Brain microvascular endothelial cell (primary cell): ENCODE measurements around the gene GABRG1.

ENCODE experiments used
- DNase-seq: peaks from one replicate; pipeline ENCODE4 v3.0.0-alpha.2; 2020
- H3K27ac ChIP-seq: fragments of 250-450 bp; sonication (Bioruptor Pico); 2 replicates; pipeline ENCODE4 v1.5.1; 2020; ENCODE audit warnings: mild to moderate bottlenecking, moderate library complexity
- H3K27me3 ChIP-seq: fragments of 250-450 bp; sonication (Bioruptor Pico); replicated peaks from 2 replicates; pipeline ENCODE4 v1.5.1; 2020; ENCODE audit warnings: mild to moderate bottlenecking
- H3K36me3 ChIP-seq: fragments of 250-450 bp; sonication (Bioruptor Pico); replicated peaks from 2 replicates; pipeline ENCODE4 v1.5.1; 2020; ENCODE audit warnings: mild to moderate bottlenecking
- H3K4me3 ChIP-seq: 2 replicates; pipeline ENCODE4 v1.5.1; 2011; ENCODE audit warnings: low read depth, mild to moderate bottlenecking, control low read depth, low read length, moderate library complexity
- CTCF ChIP-seq: IDR thresholded peaks from 2 replicates; pipeline ENCODE4 v1.5.1; 2011; ENCODE audit warnings: low read depth, mild to moderate bottlenecking, moderate library complexity, low read length, control low read depth, inconsistent platforms; ENCODE audit errors: missing control alignments
- in situ Hi-C: cut with HindIII; loops from 2 replicates; pipeline ENCODE4 v1.10.0; 2017; ENCODE audit warnings: low sequenced_read_pairs, low pct_ligation_motif_present

Gene GABRG1

DNA sequence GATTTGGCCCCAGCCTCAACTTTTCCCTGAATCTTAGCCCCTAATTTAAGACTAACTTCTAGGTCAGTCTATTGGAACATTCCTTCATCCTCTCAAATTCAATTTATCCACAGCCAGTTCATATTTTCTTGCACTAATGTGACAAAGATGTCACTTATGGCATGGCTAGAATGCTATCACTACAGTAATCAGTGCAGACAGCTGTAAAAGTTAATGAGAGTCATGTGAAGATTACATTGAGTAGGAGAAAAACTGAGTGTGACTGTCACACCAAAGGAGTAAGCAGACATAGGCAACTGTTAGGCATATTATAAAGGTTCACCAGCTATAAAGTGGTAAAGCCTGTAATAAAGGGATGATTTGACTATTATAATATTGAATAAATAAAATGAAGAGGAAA, 42.6 kb downstream of the GABRG1 start:
- in situ Hi-C loops, result no loop called here
- Histone ChIP-seq H3K27ac (no peak overlapping the region), H3K27me3 (no peaks in the 10 kb centered on the region), H3K36me3 (no peaks in the 10 kb centered on the region), H3K4me3 (no peak overlapping the region)
- no peak for TF ChIP-seq CTCF
- DNase-seq, result no peak

DNA sequence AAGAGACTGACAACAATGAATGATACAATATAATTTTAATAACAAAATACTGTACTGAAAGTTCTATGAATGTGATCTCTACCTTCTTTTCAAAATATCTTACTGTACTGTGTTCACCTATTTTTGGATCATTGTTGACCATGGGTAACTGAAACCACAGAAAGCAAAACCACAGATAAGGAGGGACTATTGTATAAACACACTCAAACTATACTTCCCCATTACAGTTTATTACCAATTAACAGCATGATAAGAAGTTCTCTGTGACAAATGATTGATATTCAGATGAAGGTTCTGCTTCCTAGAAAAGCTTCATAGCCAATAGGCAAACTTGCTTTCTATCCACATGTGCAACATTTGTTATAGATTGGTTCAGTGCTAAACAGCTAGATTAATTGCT, 50.1 kb downstream of the GABRG1 start:
- H3K36me3 ChIP-seq, result no peaks in the 10 kb centered on the region
- H3K4me3 ChIP-seq, result no peak overlapping the region
- no peak for TF ChIP-seq CTCF
- in situ Hi-C loops, result no loop called here
- H3K27ac ChIP-seq, result no peak overlapping the region
- no peak for DNase-seq
- H3K27me3 ChIP-seq, result no peaks in the 10 kb centered on the region

DNA sequence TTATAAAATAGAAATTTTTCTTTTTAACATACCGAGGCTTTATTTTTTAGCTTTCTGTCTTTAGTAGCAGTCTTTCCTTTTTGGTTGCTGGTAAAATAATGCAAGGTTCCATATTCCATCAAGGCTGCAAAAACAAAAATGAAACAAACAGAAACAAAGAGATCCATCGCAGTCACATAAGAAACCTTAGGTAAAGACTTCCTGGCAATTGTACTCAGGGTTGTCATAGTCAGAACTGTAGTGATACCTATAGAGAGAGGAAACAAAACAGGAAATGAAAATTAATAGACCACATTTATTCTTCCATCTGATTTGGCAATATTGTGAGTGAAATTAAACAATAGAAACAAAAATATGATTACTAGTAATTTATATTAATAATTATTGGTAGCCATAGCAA, 72.5 kb downstream of the GABRG1 start:
- no peak for DNase-seq
- Histone ChIP-seq H3K36me3 (no peaks in the 10 kb centered on the region), H3K4me3 (no peak overlapping the region), H3K27ac (no peak overlapping the region), H3K27me3 (no peaks in the 10 kb centered on the region)
- in situ Hi-C loops, result no loop called here
- TF ChIP-seq CTCF, result no peak

DNA sequence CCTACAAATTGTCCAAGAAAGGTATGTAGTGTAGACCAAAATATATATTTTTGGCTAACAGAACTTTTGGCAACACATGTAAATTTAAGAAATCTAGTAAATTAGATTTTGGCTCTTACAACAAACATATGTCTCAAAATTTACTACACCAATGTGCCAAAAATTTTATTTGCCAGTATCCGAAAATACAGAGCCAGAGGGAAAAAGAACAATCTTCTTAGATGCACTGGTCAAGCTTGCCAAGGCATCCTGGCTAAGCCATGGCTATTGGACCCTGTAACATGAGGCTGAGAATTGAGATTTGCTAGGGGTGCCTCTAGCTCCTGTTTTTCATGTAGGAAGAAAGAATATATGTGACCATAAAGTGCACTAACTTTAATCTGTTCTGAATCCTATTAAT, 91.8 kb downstream of the GABRG1 start:
- Histone ChIP-seq H3K4me3 (no peak overlapping the region), H3K27ac (no peak overlapping the region), H3K27me3 (no peaks in the 10 kb centered on the region), H3K36me3 (no peaks in the 10 kb centered on the region)
- TF ChIP-seq CTCF, result no peak
- no peak for DNase-seq
- in situ Hi-C loops, result no loop called here

DNA sequence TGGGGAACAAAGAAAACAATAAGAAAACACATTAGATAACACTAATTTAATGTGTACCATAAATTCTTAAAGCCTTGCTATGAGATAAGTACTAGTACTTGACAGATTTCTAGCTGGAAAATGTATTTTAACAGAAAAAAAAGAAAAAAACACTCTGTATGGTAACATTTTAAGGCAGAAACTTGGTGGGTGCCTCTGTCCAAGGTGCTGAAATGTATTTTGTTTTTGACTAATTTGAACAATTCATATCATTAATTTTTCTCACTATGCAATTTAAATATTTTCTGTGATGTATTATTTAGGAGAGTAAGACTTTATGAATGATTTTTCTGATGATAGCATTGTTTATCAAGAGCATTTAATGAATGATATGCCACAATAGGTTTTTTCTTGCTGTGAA, 107.5 kb downstream of the GABRG1 start:
- in situ Hi-C loops, result no loop called here
- no peak for TF ChIP-seq CTCF
- no peaks in the 10 kb centered on the region for H3K36me3 ChIP-seq
- no peak overlapping the region for H3K27ac ChIP-seq
- DNase-seq, result no peak
- H3K4me3 ChIP-seq, result no peak overlapping the region
- H3K27me3 ChIP-seq, result no peaks in the 10 kb centered on the region

DNA sequence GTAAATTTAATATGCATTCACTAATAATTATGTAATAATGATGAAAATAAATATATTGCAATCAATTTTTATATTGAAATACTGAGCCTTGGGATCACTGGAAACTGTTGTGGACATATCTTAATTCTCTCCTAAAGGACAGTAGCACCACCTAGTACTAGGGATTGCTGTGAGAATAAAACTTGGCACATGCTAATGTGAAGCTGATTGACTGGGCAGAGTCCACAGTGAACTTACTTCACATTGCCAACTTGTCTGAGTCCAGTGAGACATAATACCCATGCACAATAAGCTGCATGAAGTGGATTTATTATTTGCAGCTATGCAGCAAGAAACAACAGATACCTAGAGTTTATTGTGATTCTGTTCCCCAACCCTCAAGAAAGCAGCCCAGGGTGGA, 131.1 kb downstream of the GABRG1 start:
- no peaks in the 10 kb centered on the region for H3K36me3 ChIP-seq
- H3K27me3 ChIP-seq, result no peaks in the 10 kb centered on the region
- no peak overlapping the region for H3K4me3 ChIP-seq
- no peak for DNase-seq
- no peak for TF ChIP-seq CTCF
- H3K27ac ChIP-seq, result no peak overlapping the region
- in situ Hi-C loops, result no loop called here
